ENCODE data around the gene KCTD19.

The KCTD19 gene

DNA sequence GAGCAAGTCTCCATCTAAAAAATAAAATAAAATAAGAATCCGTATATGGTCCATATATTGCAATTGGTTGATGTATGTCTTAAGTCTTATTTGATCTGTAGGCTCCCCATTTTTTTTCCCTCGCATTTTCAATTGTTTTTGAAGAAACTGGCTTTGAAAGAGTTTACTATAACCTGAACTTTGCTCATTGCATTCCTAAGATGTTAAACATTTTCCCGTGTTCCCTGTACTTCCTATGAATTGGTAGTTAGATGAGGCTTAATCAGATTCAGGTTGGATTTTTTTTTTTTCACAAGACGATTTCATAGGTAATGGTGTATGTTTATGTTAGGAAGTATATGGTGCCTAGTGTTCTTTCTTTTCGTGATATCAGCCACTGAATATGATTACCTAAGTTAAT, 3.4 kb upstream of the KCTD19 start:
- CTCF ChIA-PET = interaction anchor here (1.1 to 1.6 kb wide), 2 partner anchors 10 to 15 kb away, joined by 4 to 6 read pairs; no protein-coding TSS in a partner anchor
- POLR2A ChIA-PET = no interaction called here
- no peak overlapping the region for H3K4me3 ChIP-seq (ENCODE audit: low read depth, low read length)
- DNase-seq (ENCODE audit: low read depth, low spot score) = no peak
- TF ChIP-seq, protein P1, sequence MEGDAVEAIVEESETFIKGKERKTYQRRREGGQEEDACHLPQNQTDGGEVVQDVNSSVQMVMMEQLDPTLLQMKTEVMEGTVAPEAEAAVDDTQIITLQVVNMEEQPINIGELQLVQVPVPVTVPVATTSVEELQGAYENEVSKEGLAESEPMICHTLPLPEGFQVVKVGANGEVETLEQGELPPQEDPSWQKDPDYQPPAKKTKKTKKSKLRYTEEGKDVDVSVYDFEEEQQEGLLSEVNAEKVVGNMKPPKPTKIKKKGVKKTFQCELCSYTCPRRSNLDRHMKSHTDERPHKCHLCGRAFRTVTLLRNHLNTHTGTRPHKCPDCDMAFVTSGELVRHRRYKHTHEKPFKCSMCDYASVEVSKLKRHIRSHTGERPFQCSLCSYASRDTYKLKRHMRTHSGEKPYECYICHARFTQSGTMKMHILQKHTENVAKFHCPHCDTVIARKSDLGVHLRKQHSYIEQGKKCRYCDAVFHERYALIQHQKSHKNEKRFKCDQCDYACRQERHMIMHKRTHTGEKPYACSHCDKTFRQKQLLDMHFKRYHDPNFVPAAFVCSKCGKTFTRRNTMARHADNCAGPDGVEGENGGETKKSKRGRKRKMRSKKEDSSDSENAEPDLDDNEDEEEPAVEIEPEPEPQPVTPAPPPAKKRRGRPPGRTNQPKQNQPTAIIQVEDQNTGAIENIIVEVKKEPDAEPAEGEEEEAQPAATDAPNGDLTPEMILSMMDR (IDR thresholded peaks at IDR 0.05; ENCODE audit: insufficient read depth, low read length, missing control alignments) = no peak

DNA sequence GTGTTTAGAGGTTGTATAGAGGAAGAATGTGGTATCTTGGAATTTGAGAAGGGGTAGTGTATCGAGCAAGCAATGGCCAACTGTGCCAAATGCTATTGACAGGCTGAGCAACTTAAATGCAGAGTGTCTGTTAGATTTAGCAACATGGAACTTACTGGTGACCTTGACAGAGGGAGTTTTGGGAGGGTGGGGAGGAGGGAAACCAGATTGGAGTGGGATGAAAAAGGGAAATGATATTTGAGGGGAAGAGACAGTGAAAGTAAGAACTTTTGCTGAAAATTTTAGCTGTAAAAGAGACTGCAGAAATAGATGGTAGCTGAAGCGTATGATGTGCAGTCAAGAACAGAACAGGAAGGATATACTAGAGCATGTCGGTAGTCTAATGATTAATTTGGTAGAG, 1.2 kb upstream of the KCTD19 start:
- H3K4me3 ChIP-seq (ENCODE audit: low read depth, low read length) = no peak overlapping the region
- TF ChIP-seq, protein P1 (IDR thresholded peaks at IDR 0.05; ENCODE audit: insufficient read depth, low read length, missing control alignments) = no peak
- CTCF ChIA-PET = interaction anchor here (0.7 to 3.9 kb wide), 8 partner anchors 10 to 153 kb away, joined by 3 to 23 read pairs (median 4); partner anchors contain the start of gene ATP6V0D1
- no peak for DNase-seq (ENCODE audit: low read depth, low spot score)
- POLR2A ChIA-PET = no interaction called here

DNA sequence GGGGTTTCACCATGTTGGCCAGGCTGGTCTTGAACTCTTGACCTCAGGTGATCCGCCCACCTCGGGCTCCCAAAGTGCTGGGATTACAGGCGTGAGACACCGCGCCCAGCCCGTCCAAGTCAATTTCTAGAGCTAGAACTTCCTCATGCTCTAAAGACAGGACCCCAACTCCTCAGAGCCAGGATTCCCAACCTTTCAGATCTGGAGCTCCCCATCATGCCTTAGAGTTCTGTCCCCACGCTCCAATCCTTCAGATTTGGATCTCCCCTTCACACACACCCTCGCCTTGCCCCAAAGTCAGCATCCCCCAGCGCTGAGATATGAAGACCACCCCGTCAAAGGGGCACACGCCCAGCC, 448 bp downstream of the KCTD19 start:
- DNase-seq (ENCODE audit: low read depth, low spot score) = no peak
- TF ChIP-seq, protein P1 (IDR thresholded peaks at IDR 0.05; ENCODE audit: insufficient read depth, low read length, missing control alignments) = no peak
- CTCF ChIA-PET = interaction anchor here (0.6 to 3.9 kb wide), 9 partner anchors 12 to 309 kb away, joined by 3 to 23 read pairs (median 4); partner anchors contain the start of genes FHOD1 and TPPP3
- POLR2A ChIA-PET = no interaction called here
- peak overlapping the region; percentile 52 for H3K4me3 ChIP-seq (ENCODE audit: low read depth, low read length)

DNA sequence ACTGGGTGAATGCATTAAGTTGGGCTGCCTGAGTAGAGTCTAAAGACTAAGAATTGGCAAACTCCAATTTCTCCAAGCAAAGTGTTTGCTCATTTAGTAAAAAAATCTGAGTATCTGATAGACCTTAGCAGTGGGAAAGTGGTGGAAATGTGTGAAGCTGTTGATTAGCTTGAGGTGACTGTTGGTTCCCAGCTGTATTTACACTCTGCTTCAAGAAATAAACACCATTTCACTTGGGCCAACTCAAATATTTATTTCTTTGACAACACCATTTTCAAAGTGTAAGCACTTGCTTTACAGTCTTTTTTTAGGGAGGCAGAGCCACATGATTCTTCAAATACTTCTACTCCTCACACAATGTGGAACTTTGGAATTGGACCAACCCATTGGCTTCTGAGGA, 8.7 kb downstream of the KCTD19 start:
- TF ChIP-seq, protein P1 (IDR thresholded peaks at IDR 0.05; ENCODE audit: insufficient read depth, low read length, missing control alignments) = no peak
- ChIA-PET CTCF (no interaction called here), POLR2A (no interaction called here)
- no peak overlapping the region for H3K4me3 ChIP-seq (ENCODE audit: low read depth, low read length)
- DNase-seq (ENCODE audit: low read depth, low spot score) = no peak

DNA sequence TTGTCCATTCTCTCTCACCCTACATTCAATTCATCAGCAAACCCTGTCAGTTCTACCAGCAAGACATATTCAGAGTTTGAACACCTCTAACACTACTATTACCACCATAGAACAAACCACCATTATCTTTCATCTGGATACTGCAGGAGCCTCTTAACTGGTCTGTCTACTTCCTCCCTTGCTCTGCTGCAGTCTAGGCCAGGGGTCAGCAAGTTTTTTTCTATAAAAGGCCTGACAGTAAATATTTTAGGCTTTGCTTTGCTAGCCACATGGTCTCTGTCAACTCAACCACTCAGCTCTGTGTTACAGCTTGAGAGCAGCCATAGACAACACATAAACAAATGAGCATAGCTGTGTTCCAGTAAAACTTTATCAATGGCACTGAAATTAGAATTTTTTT, 13.8 kb downstream of the KCTD19 start:
- DNase-seq (ENCODE audit: low read depth, low spot score) = no peak
- CTCF ChIA-PET = interaction anchor here (1.2 to 1.4 kb wide), 3 partner anchors 13 to 81 kb away, joined by 3 to 6 read pairs (median 4); partner anchors contain the start of gene TPPP3
- POLR2A ChIA-PET = no interaction called here
- H3K4me3 ChIP-seq (ENCODE audit: low read depth, low read length) = no peak overlapping the region
- TF ChIP-seq, protein P1 (IDR thresholded peaks at IDR 0.05; ENCODE audit: insufficient read depth, low read length, missing control alignments) = no peak

DNA sequence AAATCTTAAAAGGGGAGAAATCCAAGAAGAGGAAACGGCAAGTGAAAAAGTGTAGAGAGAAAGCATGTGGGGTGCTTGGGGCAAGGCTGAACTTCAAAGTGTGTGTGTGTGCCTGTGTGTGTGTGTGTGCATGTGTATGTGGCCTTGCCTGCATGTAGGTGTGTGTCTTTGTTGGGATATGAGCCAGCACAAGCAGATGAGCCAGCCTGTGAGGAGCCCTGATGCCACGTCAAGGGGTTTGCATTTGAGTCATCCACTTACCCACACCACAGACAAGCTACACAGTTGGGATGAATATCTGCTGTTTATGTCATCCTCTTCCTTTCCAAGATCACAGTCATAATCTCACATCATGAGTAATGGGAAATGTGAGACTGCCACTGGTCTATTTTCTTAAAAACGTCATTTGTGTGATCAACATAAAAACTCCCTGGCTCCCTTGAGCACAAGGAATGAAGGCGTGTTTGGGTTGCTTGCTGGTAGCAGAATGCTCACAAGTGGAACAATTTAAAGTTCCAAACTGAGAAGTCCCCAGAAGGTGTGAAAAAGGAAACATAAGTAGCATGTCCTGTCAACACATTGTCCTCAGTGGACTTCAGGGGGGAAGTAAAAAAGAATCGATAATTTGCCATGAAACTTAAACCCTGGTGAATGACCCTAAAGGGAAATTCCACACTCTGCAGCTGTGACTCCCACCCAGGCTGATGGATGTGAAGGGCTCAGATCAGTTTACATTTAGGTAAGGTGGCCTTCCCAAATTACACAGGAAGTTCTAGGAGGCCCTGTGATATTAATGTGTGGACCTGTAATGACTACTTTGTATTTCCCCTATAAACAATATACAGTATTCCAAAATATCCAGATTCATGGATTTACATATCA, 14.7 kb downstream of the KCTD19 start:
- peak; percentile 100 for DNase-seq (ENCODE audit: low read depth, low spot score)
- CTCF ChIA-PET = interaction anchor here (0.7 to 1.5 kb wide), 4 partner anchors 10 to 105 kb away, joined by 3 to 6 read pairs (median 4); partner anchors contain the start of gene ZDHHC1
- POLR2A ChIA-PET = interaction anchor here (0.5 to 1.0 kb wide), 5 partner anchors 15 to 85 kb away, joined by 3 to 4 read pairs (median 3); partner anchors contain the start of gene TMEM208

More for the DNA sequence above, 14.7 kb downstream of the KCTD19 start:
- TF ChIP-seq, protein P1 (IDR thresholded peaks at IDR 0.05; ENCODE audit: insufficient read depth, low read length, missing control alignments) = no peak
- no peak overlapping the region for H3K4me3 ChIP-seq (ENCODE audit: low read depth, low read length)
